Cardiac muscle cell (in vitro differentiated cells and primary cell): ENCODE data around the gene MARCHF3. TPM values are rescaled to one million over a fixed set of nuclear protein-coding genes. Genes with fewer than 3 reads are reported as not detected.
"Not testable (repeated sequence)": the region's sequence is repeated elsewhere in the genome, so short reads cannot be mapped to it uniquely, and the experiment has no call there.

Source experiments
- DNase-seq, 2 donors: peaks; one replicate each; pipeline versions ENCODE4 v3.0.0 to v3.0.0-alpha.2; 2010 to 2017; ENCODE audit warnings: low read depth in 1 of 2, low spot score in 1 of 2
- H3K27ac ChIP-seq: fragments of 200-600 bp; sonication (generic); 2 replicates; pipeline ENCODE4 v1.5.1; 2016
- H3K27me3 ChIP-seq: fragments of 200-600 bp; sonication (generic); 2 replicates; pipeline ENCODE4 v1.6.0; 2016; ENCODE audit warnings: control low read depth
- H3K36me3 ChIP-seq: fragments of 200-600 bp; sonication (generic); 2 replicates; pipeline ENCODE4 v1.5.1; 2016; ENCODE audit warnings: control low read depth
- H3K4me1 ChIP-seq: fragments of 200-600 bp; sonication (generic); 2 replicates; pipeline ENCODE4 v1.8.1; 2017; ENCODE audit warnings: low read depth, mild to moderate bottlenecking, mixed run types
- H3K4me3 ChIP-seq: fragments of 200-600 bp; sonication (generic); 2 replicates; pipeline ENCODE4 v1.5.1; 2016; ENCODE audit warnings: mild to moderate bottlenecking
- H3K9me3 ChIP-seq: fragments of 200-600 bp; sonication (generic); 2 replicates; pipeline ENCODE4 v1.5.1; 2017; ENCODE audit warnings: low read depth, mild to moderate bottlenecking, control low read depth
- CTCF ChIP-seq: IDR thresholded peaks from 2 replicates; pipeline ENCODE4 v1.5.1; 2012; ENCODE audit warnings: low read depth, mild to moderate bottlenecking, low read length
- polyA plus RNA-seq: library from polyadenylated mRNA; unstranded; fragments of >200 nt; fragmentation: Nextera tagmentation; extraction: Ambion mirVana; gene quantifications from 2 replicates; pipeline ENCODE4 v1.2.1, GENCODE V29; 2016
- total RNA-seq: library from RNA; depleted of rRNA; stranded (reverse); fragments of >200 nt; gene quantifications from 2 replicates; pipeline ENCODE4 v1.2.3, GENCODE V29; 2016

MARCHF3 gene
- total and polyA plus RNA-seq, 2 experiments from 2014 or later, result 5.2 to 32.3 TPM

DNA sequence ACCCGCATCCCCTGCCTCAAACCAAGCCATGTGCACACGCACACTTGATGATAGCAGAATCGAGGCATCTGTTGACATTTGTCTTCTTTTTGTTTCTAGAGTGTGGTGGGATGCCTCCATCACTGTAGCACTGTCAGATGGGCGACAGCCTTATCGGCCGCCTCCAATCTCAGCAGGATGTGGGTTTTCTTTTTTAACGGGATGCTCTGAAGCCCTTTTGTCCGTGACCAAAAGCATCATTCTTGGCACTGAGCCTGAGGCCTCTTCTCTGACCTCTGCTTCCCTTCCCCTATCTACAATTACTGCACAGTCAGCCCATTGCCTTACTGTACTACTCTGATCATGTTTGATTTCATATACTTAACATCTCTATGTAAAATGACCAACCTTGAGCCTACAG is 175.1 kb downstream of the MARCHF3 start:
- Histone ChIP-seq H3K27me3 (no peaks in the 10 kb centered on the region), H3K4me1 (peaks cover 19% of the 10 kb centered on the region), H3K27ac (no peak overlapping the region), H3K4me3 (no peak overlapping the region), H3K9me3 (no peaks in the 10 kb centered on the region), H3K36me3 (no peaks in the 10 kb centered on the region)
- TF ChIP-seq CTCF, result no peak
- peak in 1 of 2 donors; percentile 71 for DNase-seq

DNA sequence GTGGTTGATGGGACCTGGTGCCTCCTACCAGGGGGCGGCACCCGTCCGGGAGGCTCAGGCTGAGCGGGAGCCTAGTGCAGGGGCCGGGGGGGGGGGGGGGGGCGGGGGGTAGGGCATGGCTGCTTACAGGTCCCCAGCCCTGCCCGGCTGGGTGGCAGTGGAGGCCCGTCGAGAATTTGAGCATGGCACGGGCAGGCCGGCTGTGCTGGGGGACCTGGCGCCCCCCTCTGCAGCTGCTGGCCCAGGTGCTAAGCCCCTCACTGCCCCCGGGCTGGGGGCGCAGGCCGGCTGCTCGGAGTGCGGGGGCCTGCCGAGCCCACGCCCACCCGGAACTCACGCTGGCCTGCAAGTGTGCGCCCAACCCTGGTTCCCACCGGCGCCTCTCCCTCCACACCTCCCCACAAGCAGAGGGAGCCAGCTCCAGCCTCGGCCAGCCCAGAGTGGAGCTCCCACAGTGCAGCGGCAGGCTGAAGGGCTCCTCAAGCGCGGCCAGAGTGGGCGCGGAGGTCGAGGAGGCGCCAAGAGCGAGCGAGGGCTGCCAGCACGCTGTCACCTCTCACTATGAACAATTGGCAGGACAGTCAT is 175.7 kb downstream of the MARCHF3 start:
- H3K4me1 ChIP-seq, result peaks cover 22% of the 10 kb centered on the region
- DNase-seq, result no peak
- H3K27ac ChIP-seq, result no peak overlapping the region
- H3K9me3 ChIP-seq, result no peaks in the 10 kb centered on the region
- H3K4me3 ChIP-seq, result no peak overlapping the region
- no peaks in the 10 kb centered on the region for H3K36me3 ChIP-seq
- H3K27me3 ChIP-seq, result no peaks in the 10 kb centered on the region
- TF ChIP-seq CTCF, result no peak

GRCh38 chr5:126853541-126854307 is 176.6 kb downstream of the MARCHF3 start:
- Histone ChIP-seq H3K27ac (peak overlapping the region; percentile 81), H3K4me1 (peaks cover 27% of the 10 kb centered on the region)
- H3K36me3 ChIP-seq, DNase-seq, H3K27me3 ChIP-seq, H3K9me3 ChIP-seq, H3K4me3 ChIP-seq: not testable (repeated sequence)

DNA sequence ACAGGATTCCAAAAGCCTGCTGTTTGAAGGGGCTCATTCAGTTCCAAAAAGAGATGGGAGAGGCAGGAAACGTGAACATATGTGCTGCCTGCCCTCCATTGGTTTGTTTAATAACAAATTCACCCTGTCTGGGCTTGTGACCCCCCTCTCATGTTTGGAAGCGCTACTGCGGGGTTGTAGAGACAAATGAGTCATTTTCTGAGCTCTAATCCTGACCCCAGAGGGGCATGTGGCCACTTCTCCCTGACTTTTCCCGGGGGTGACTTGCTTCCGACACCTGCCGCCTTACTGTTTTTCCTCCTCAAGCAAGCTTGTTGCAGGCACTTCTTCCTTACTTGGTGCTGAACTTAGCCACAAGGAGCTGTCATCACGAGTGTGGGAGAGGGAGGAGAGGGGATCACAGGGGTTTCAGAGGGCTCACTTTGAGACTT is 177.5 kb downstream of the MARCHF3 start:
- Histone ChIP-seq H3K4me1 (peaks cover 33% of the 10 kb centered on the region), H3K36me3 (no peaks in the 10 kb centered on the region), H3K9me3 (no peaks in the 10 kb centered on the region), H3K4me3 (no peak overlapping the region), H3K27me3 (no peaks in the 10 kb centered on the region), H3K27ac (peak overlapping the region; percentile 81)
- no peak for TF ChIP-seq CTCF
- peak in 1 of 2 donors; percentile 71 for DNase-seq

GRCh38 chr5:126852091-126852571 is 178.2 kb downstream of the MARCHF3 start:
- peak in 1 of 2 donors; percentile 61 for DNase-seq
- peaks cover 40% of the 10 kb centered on the region for H3K4me1 ChIP-seq
- TF ChIP-seq CTCF, result no peak
- H3K27ac ChIP-seq, result no peak overlapping the region
- no peaks in the 10 kb centered on the region for H3K27me3 ChIP-seq
- no peaks in the 10 kb centered on the region for H3K9me3 ChIP-seq
- H3K4me3 ChIP-seq, result no peak overlapping the region
- H3K36me3 ChIP-seq, result no peaks in the 10 kb centered on the region

DNA sequence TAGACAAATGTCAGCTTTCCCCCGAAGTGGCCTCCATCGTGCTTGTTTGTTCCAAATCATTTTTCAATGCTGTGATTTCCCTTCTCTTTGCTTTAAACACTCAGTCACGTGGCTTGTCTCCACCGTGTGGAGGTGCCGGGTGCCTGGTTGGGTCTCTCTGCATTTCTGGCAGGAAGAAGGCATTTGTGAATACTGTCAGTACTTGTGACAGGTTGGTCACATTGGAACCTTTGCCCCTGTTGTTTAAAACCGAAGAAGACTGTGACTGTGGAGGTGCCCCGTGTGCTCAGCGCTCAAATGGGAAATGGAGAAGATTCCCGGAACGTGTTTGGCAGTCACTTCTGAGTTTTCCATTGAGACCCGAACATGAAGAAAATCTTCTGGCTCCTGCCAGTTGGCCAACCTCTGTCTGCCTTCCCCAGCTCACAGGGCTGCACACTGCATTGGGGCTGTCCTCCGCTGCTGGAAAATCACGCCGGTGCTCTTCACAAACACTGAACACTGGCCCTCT is 178.8 kb downstream of the MARCHF3 start:
- Histone ChIP-seq H3K9me3 (no peaks in the 10 kb centered on the region), H3K27me3 (no peaks in the 10 kb centered on the region), H3K36me3 (no peaks in the 10 kb centered on the region), H3K4me1 (peaks cover 46% of the 10 kb centered on the region), H3K4me3 (no peak overlapping the region), H3K27ac (no peak overlapping the region)
- TF ChIP-seq CTCF, result no peak
- DNase-seq, result peak in 1 of 2 donors; percentile 45
